ENCODE measurements around the gene LMCD1.

Gene LMCD1

GRCh38 chr3:8506571-8507061 is 5.0 kb downstream of the LMCD1 start:
- no peak for DNase-seq

GRCh38 chr3:8507496-8507895 is 5.9 kb downstream of the LMCD1 start:
- no peak for DNase-seq

- no peak for DNase-seq
Observed at GRCh38 chr3:8509961-8510360, 8.3 kb downstream of the LMCD1 start.

GRCh38 chr3:8512234-8512633 is 10.6 kb downstream of the LMCD1 start:
- no peak for DNase-seq

GRCh38 chr3:8516047-8516661 is 14.5 kb downstream of the LMCD1 start:
- DNase-seq: no peak

GRCh38 chr3:8516783-8517182 is 15.2 kb downstream of the LMCD1 start:
- DNase-seq: no peak

- no peak for DNase-seq
Observed at GRCh38 chr3:8517487-8517886, 15.9 kb downstream of the LMCD1 start.

- DNase-seq: no peak
Observed at GRCh38 chr3:8518138-8518537, 16.5 kb downstream of the LMCD1 start.

GRCh38 chr3:8519156-8519555 is 17.5 kb downstream of the LMCD1 start:
- no peak for DNase-seq

GRCh38 chr3:8519774-8520448 is 18.3 kb downstream of the LMCD1 start:
- no peak for DNase-seq

- DNase-seq: no peak
Observed at GRCh38 chr3:8520816-8521403, 19.3 kb downstream of the LMCD1 start.

GRCh38 chr3:8523041-8523440 is 21.4 kb downstream of the LMCD1 start:
- no peak for DNase-seq

- DNase-seq: no peak
Observed at GRCh38 chr3:8524249-8524648, 22.6 kb downstream of the LMCD1 start.

GRCh38 chr3:8524656-8525399 is 23.2 kb downstream of the LMCD1 start:
- DNase-seq: no peak

GRCh38 chr3:8525893-8526292 is 24.3 kb downstream of the LMCD1 start:
- DNase-seq: no peak

- DNase-seq: no peak
Observed at GRCh38 chr3:8529181-8529637, 27.6 kb downstream of the LMCD1 start.

GRCh38 chr3:8529738-8530525 is 28.3 kb downstream of the LMCD1 start:
- DNase-seq: no peak

GRCh38 chr3:8530581-8530980 is 29.0 kb downstream of the LMCD1 start:
- no peak for DNase-seq

GRCh38 chr3:8532251-8532871 is 30.7 kb downstream of the LMCD1 start:
- DNase-seq: no peak

GRCh38 chr3:8536096-8537056 is 34.8 kb downstream of the LMCD1 start:
- no peak for DNase-seq

GRCh38 chr3:8537440-8537839 is 35.8 kb downstream of the LMCD1 start:
- DNase-seq: no peak

Measured in NCI-H2171 (cell line).